ENCODE measurements around the gene TRIM69.
"Not testable (repeated sequence)": the region's sequence is repeated elsewhere in the genome, so short reads cannot be mapped to it uniquely, and the experiment has no call there.

Gene TRIM69

GRCh38 chr15:44716983-44717602 lies 19.2 kb upstream of the TRIM69 start:
- no peak for DNase-seq

GRCh38 chr15:44718180-44718926 lies 18.0 kb upstream of the TRIM69 start:
- no peak for DNase-seq

- DNase-seq: no peak
Observed at GRCh38 chr15:44718927-44719292, 17.4 kb upstream of the TRIM69 start.

GRCh38 chr15:44719293-44719999 lies 16.9 kb upstream of the TRIM69 start:
- DNase-seq: peak; percentile 7

GRCh38 chr15:44720000-44720435 lies 16.3 kb upstream of the TRIM69 start:
- DNase-seq: not testable (repeated sequence)

GRCh38 chr15:44720460-44721176 lies 15.7 kb upstream of the TRIM69 start:
- DNase-seq: peak; percentile 5

DNA sequence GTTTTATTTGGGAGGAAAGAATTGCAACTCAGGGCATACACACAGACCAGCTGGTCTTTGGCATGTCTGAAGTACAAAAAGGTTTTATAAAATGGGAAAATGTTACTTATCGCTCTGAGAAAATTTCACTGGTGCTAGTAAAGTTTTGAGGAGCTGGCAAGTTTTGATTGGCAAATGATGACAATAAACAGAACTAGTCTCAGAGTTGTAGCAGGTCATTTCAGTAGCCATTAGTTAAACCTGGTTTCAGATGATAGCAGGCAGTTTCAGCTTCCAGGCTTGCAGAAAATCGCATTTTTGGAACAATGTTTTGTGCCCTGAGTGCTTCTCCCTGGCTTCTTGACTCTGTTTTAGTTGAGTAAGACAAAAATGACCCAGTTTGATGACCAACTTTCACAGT lies 14.3 kb upstream of the TRIM69 start:
- DNase-seq: no peak

DNA sequence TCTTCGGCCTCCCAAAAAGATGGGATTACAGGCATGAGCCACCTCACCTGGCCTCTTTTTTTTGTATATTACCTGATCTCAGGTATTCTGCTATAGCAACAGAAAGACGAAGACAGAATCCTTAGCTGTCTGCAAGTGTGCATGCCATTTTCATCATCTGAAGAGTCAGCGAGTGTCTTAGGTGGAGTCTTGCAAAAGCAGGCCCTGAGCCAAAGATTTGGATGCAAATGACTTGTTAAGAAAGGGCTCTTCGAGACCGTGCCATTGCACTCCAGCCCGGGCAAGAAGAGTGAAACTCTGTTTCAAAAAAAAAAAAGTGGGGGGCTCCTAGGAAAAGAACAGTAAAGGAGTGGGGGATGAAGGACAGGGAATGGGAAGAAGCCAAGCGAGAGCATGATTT lies 10.2 kb upstream of the TRIM69 start:
- DNase-seq: no peak

DNA sequence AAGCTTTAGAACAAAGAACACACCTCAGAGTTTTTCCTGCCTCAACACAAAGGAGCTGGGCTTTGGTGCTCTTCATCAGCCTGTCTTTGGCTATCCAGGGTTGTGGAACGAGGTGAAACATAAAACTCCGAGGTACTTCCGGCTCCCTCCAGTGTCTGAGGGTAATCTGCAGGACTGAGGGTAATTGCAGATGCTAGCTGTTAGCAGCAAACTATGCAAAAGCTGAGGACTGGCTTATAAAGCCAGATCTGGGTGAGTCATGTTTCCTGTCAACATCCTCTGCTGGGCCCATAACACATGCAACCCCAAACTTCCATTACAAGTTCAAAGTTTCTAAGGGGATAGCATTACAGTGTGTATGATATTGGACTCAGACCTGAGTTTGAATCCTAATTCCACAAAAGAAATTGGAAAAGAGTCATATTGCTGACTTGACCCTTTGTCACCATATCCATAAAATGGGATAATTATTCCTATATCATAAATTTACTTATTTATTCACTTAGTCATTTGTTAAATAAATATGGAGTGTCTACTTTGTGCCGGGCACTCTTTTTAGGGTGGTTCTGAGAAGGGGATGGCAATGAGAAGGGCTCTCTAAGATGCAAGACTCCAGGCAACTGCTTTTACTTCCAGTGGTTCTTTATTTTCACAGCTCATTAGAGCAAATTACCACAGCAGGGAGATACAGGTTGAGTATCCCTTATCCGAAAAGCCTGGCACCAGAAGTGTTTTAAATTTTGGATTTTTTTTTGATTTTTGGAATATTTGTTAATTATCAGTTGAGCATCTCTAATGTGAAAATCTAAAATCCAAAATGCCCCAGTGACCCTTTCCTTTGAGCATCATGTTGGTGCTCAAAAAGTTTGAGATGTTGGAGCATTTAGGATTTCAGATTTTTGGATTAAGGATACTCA lies 9.5 kb upstream of the TRIM69 start:
- DNase-seq: peak; percentile 3

- no peak for DNase-seq
Observed at GRCh38 chr15:44727485-44728231, 8.7 kb upstream of the TRIM69 start.

- not testable (repeated sequence) for DNase-seq
Observed at GRCh38 chr15:44728232-44728575, 8.1 kb upstream of the TRIM69 start.

DNA sequence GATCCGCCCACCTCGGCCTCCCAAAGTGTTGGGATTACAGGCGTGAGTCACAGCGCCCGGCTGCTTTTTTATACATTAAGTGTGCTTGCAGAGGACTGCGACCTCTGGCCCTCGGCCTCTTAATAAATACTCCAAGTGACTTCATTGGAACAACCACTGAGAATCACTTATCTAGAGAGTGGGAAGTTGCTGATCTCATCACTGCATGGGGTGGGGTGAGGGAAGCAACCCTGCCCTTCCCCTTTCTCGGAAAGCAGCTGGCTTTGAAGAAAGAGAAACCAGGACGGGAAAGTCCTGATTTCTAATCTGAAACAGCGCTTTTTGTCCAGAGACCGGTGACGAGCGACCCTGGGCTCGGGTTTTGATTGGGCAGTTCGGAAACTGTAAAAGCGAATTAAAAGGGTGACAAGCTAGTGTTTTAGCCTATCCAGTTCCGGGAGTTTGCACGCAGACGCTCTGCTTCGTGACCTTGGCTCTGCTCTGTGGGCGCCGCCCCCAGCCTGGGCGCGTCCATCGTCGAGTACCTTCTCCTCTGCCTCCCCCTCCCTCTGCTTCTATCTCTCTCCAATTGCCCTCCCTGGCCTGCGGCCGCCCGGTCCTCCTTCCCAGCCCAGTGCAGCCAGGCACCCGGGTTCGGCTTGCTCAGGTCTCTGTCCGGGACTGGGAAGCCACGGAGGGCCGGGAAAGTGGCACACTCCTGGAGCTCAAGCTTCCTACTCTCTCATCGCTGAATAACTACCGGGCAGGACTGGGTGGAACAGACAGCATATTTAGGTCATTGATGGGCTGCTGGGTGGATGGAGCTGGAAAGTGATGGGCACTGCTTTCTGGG lies 7.5 kb upstream of the TRIM69 start:
- peak; percentile 91 for DNase-seq

- peak; percentile 38 for DNase-seq
Observed at GRCh38 chr15:44729408-44730127, 6.8 kb upstream of the TRIM69 start.

GRCh38 chr15:44734839-44735481 lies 1.4 kb upstream of the TRIM69 start:
- DNase-seq: no peak

- DNase-seq: no peak
Observed at GRCh38 chr15:44735482-44736180, 697 bp upstream of the TRIM69 start.

DNA sequence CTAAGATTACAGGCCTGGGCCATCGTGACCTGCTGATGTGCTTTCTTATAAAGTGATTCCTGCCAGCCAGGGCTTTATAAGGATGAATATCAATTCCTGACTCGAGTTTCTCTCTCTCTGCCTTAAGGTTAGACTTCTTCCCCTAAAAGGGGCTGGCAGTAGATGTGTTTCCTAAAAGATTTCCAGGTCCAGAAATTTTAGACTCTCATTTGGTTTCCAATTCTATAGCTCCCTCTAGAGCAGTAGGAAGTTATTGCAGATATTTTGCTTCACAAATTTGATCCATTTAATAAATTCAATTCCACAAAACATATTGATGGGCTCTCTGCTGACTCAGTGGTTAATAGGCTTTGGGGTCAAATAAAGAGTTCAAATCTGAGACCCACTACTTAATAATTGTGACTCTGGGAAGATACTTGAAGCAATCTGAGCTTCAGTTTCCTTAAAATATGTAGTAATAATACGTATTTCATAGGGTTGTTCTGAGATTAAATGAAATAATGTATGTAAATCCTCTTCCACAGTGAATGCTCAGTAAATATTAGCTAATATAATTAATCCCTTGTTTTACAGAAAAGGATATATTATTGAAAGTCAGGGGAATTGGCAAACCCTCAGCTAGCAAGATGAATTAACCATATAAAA lies 2.1 kb downstream of the TRIM69 start:
- DNase-seq: peak; percentile 17

DNA sequence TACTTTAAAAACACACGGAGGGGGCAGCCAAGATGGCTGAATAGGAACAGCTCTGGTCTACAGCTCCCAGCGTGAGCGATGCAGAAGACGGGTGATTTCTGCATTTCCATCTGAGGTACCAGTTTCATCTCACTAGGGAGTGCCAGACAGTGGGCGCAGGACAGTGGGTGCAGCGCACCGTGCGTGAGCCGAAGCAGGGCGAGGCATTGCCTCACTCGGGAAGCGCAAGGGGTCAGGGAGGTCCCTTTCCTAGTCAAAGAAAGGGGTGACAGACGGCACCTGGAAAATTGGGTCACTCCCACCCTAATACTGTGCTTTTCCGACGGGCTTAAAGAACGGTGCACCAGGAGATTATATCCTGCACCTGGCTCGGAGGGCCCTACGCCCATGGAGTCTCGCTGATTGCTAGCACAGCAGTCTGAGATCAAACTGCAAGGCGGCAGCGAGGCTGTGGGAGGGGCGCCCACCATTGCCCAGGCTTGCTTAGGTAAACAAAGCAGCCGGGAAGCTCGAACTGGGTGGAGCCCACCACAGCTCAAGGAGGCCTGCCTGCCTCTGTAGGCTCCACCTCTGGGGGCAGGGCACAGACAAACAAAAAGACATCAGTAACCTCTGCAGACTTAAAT lies 3.0 kb downstream of the TRIM69 start:
- DNase-seq: not testable (repeated sequence)

DNA sequence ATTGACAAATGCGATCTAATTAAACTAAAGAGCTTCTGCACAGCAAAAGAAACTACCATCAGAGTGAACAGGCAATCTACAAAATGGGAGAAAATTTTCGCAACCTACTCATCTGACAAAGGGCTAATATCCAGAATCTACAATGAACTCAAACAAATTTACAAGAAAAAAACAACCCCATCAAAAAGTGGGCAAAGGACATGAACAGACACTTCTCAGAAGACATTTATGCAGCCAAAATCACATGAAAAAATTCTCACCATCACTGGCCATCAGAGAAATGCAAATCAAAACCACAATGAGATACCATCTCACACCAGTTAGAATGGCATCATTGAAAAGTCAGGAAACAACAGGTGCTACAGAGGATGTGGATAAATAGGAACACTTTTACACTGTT lies 7.1 kb downstream of the TRIM69 start:
- DNase-seq: not testable (repeated sequence)

Data from NCI-H510A treated with DMSO at 0.1 percent for 48 hours (cell line).